Fibroblast of lung (primary cell): ENCODE data around the gene PLCG2. TPM values are rescaled to one million over a fixed set of nuclear protein-coding genes. Genes with fewer than 3 reads are reported as not detected.

ENCODE experiments used
- DNase-seq, 2 donors: peaks; one replicate each; pipeline versions ENCODE4 v3.0.0 to v3.0.0-alpha.2; 2010; ENCODE audit warnings: low read depth in 2 of 2
- H2AFZ ChIP-seq: 2 replicates; pipeline ENCODE4 v1.5.1; 2012; ENCODE audit warnings: low read length, control low read depth, inconsistent platforms
- H3K27ac ChIP-seq: 2 replicates; pipeline ENCODE4 v1.5.1; 2011; ENCODE audit warnings: low read length, control low read depth; ENCODE audit not compliant: insufficient read depth
- H3K27me3 ChIP-seq: 2 replicates; pipeline ENCODE4 v1.5.1; 2011; ENCODE audit warnings: mild to moderate bottlenecking, low read length; ENCODE audit not compliant: control insufficient read depth, insufficient read depth
- H3K36me3 ChIP-seq: 2 replicates; pipeline ENCODE4 v1.5.1; 2011; ENCODE audit warnings: low read length; ENCODE audit not compliant: control insufficient read depth, insufficient read depth
- H3K4me1 ChIP-seq: 2 replicates; pipeline ENCODE4 v1.5.1; 2011; ENCODE audit warnings: low read length; ENCODE audit not compliant: control insufficient read depth, insufficient read depth; ENCODE audit errors: extremely low read depth
- H3K4me2 ChIP-seq: 2 replicates; pipeline ENCODE4 v1.5.1; 2011; ENCODE audit warnings: low read length, control low read depth; ENCODE audit not compliant: insufficient read depth; ENCODE audit errors: extremely low read depth
- H3K4me3 ChIP-seq, 4 experiments: fragments of 200-600 bp in 1 of 4; sonication (generic) in 1 of 4; replicated peaks in 1 of 4; 2 replicates each; pipeline ENCODE4 v1.5.1; 2011 to 2016; ENCODE audit warnings: low read length in 4 of 4, low read depth in 3 of 4, mild to moderate bottlenecking in 3 of 4, control low read depth in 2 of 4, inconsistent platforms in 1 of 4, mixed read lengths in 1 of 4; ENCODE audit not compliant: insufficient read depth in 1 of 4; ENCODE audit errors: control extremely low read depth in 1 of 4
- H3K79me2 ChIP-seq: 2 replicates; pipeline ENCODE4 v1.5.1; 2012; ENCODE audit warnings: mild to moderate bottlenecking, low read length, inconsistent platforms; ENCODE audit not compliant: control insufficient read depth, insufficient read depth
- H3K9ac ChIP-seq: 2 replicates; pipeline ENCODE4 v1.5.1; 2011; ENCODE audit warnings: mild to moderate bottlenecking, low read length, control low read depth; ENCODE audit not compliant: insufficient read depth
- H3K9me3 ChIP-seq: 2 replicates; pipeline ENCODE4 v1.5.1; 2012; ENCODE audit warnings: low read depth, low read length; ENCODE audit not compliant: control insufficient read depth, insufficient read depth
- H4K20me1 ChIP-seq: 2 replicates; pipeline ENCODE4 v1.5.1; 2011; ENCODE audit warnings: low read length; ENCODE audit not compliant: control insufficient read depth, insufficient read depth; ENCODE audit errors: extremely low read depth
- EZH2 ChIP-seq: IDR thresholded peaks from 2 replicates; pipeline ENCODE4 v1.5.1; 2012; ENCODE audit warnings: low read length, control low read depth, mild to moderate bottlenecking; ENCODE audit errors: missing control alignments
- polyA plus RNA-seq, 2 donors: library from polyadenylated mRNA; depleted of rRNA in 1 of 2; stranded (reverse) in 1 of 2; unstranded in 1 of 2; fragments of >200 nt; gene quantifications; 2 replicates each; pipeline ENCODE4 v1.2.1, GENCODE V29; 2011 to 2012; ENCODE audit warnings: missing spikeins in 1 of 2
- total RNA-seq: library from RNA; depleted of rRNA; stranded (reverse); fragments of >200 nt; gene quantifications from 2 replicates; pipeline ENCODE4 v1.2.1, GENCODE V29; 2014
- TF ChIP-seq, protein P1 (sequence below), 2 donors: IDR thresholded peaks in 1 of 2; conservative IDR thresholded peaks in 1 of 2; 1 replicate in 1 of 2; 2 replicates in 1 of 2; pipeline ENCODE4 v1.5.1; 2011 to 2012; ENCODE audit warnings: low read length in 2 of 2, control low read depth in 1 of 2, inconsistent platforms in 1 of 2, low read depth in 1 of 2, mild to moderate bottlenecking in 1 of 2

The PLCG2 gene
- total and polyA plus RNA-seq, 2 donors (not counting 1 experiment from before 2014, with no cell fraction given), result 0.53 to 0.66 TPM

DNA sequence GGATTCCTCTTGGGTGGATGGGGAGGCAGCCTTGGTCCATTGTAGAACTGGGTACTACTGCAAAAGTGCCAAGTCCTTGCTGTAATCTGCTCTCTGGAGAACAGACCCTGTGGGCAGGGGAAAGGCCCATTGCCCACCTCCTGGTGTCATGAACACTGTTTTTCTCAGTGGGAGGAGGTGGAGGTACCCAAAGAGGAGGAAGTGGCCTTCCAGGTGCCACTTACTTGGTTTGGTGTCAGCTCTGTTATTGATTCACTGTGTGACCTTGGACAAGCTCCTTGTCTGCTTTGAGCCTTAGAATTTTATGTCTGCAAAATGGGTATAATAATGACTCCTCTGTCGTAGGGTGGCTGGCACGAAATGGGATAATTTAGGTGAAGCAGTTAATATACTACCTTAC, 55.8 kb downstream of the PLCG2 start:
- TF ChIP-seq, protein P1, sequence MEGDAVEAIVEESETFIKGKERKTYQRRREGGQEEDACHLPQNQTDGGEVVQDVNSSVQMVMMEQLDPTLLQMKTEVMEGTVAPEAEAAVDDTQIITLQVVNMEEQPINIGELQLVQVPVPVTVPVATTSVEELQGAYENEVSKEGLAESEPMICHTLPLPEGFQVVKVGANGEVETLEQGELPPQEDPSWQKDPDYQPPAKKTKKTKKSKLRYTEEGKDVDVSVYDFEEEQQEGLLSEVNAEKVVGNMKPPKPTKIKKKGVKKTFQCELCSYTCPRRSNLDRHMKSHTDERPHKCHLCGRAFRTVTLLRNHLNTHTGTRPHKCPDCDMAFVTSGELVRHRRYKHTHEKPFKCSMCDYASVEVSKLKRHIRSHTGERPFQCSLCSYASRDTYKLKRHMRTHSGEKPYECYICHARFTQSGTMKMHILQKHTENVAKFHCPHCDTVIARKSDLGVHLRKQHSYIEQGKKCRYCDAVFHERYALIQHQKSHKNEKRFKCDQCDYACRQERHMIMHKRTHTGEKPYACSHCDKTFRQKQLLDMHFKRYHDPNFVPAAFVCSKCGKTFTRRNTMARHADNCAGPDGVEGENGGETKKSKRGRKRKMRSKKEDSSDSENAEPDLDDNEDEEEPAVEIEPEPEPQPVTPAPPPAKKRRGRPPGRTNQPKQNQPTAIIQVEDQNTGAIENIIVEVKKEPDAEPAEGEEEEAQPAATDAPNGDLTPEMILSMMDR (conservative IDR thresholded peaks at IDR 0.05 in 1 of 2, IDR thresholded peaks at IDR 0.05 in 1 of 2; ENCODE audit: low read depth in 1 of 2, low read length in 2 of 2), result no peak
- TF ChIP-seq EZH2, result no peak
- no peak for DNase-seq

DNA sequence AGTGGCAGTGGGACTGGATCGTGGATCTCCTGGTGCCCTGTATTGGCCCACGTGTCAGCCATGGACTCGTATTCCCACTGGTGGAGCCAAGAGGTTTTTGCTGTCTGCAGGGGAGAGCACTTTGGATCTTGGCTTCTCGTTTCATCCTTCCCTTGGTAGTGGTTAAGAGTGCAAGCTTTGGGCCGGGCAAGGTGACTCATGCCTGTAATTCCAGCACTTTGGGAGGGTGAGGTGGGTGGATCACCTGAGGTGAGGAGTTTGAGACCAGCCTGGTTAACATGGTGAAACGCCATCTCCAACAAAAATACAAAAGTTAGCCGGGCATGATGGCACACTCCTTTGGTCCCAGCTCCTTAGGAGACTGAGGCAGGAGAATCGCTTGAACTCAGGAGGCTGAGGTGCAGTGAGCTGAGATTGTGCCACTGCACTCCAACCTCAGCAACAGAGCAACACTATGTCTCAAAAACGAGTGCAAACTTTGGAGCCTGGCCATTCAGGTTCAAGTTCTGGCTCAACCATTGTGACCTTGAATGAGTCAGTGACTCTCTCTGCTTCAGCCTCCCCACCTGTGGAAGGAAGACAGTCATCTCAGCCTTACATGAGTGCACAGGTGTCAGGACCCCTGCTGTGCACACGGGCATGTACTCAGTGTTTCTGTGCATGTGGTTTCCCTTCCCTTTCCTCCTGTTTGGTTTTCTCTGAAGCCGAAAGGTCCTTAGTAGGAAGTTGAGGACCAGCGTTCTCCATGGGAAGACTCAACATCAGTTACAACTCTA, 57.4 kb downstream of the PLCG2 start:
- Histone ChIP-seq H3K4me3 (no peak overlapping the region), H3K4me1 (no peaks in the 10 kb centered on the region), H3K27me3 (no peaks in the 10 kb centered on the region), H2AFZ (no peak overlapping the region), H3K9me3 (no peaks in the 10 kb centered on the region), H3K79me2 (no peaks in the 10 kb centered on the region), H3K27ac (no peak overlapping the region), H3K36me3 (no peaks in the 10 kb centered on the region), H4K20me1 (no peaks in the 10 kb centered on the region), H3K9ac (no peak overlapping the region), H3K4me2 (no peak overlapping the region)
- TF ChIP-seq, protein P1 (conservative IDR thresholded peaks at IDR 0.05 in 1 of 2, IDR thresholded peaks at IDR 0.05 in 1 of 2; ENCODE audit: low read depth in 1 of 2, low read length in 2 of 2), result no peak
- no peak for TF ChIP-seq EZH2
- no peak for DNase-seq

More for the DNA sequence above, 55.8 kb downstream of the PLCG2 start:
- Histone ChIP-seq H3K36me3 (no peaks in the 10 kb centered on the region), H4K20me1 (no peaks in the 10 kb centered on the region), H2AFZ (no peak overlapping the region), H3K4me2 (no peak overlapping the region), H3K4me1 (no peaks in the 10 kb centered on the region), H3K9ac (no peak overlapping the region), H3K4me3 (no peak overlapping the region), H3K27ac (no peak overlapping the region), H3K9me3 (no peaks in the 10 kb centered on the region), H3K79me2 (no peaks in the 10 kb centered on the region), H3K27me3 (no peaks in the 10 kb centered on the region)

DNA sequence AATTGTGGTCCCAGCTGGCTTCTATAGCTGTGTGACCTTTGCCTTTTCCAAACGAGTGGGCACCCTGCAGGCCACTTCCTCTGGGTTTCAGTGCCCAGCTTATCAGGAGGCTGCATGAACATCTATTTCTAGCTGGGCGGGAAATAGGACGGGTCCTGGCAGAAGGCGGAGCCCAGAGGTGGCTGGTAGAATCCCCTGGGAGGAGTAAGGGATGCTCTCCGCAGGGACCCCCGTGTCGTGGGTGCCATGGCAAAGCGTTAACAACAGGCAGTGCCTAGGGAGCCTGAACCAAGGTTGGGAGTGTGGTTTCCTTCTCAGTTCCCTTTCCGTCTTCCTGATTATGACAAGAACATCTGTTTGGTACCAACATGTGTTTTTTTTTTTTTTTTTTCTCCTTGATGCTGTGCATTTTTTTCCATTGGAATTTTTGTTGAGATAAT, 58.2 kb downstream of the PLCG2 start:
- H3K27me3 ChIP-seq, result no peaks in the 10 kb centered on the region
- H3K79me2 ChIP-seq, result no peaks in the 10 kb centered on the region
- H3K4me2 ChIP-seq, result no peak overlapping the region
- no peak overlapping the region for H3K27ac ChIP-seq
- H3K36me3 ChIP-seq, result no peaks in the 10 kb centered on the region
- H3K9ac ChIP-seq, result no peak overlapping the region
- H2AFZ ChIP-seq, result no peak overlapping the region
- H3K4me3 ChIP-seq, result no peak overlapping the region
- H3K9me3 ChIP-seq, result no peaks in the 10 kb centered on the region
- no peaks in the 10 kb centered on the region for H3K4me1 ChIP-seq
- H4K20me1 ChIP-seq, result no peaks in the 10 kb centered on the region
- no peak for DNase-seq
- TF ChIP-seq EZH2, result no peak
- TF ChIP-seq, protein P1 (conservative IDR thresholded peaks at IDR 0.05 in 1 of 2, IDR thresholded peaks at IDR 0.05 in 1 of 2; ENCODE audit: low read depth in 1 of 2, low read length in 2 of 2), result no peak
